HFFc6 (cell line): Measurements from ENCODE around the gene FGF1. TPM values are rescaled to one million over a fixed set of nuclear protein-coding genes. Genes with fewer than 3 reads are reported as not detected.

ENCODE experiments used
- DNase-seq: peaks from one replicate; pipeline ENCODE4 v3.0.0-alpha.2; 2018
- H3K27ac Mint-ChIP-seq: 2 replicates; pipeline ENCODE4 v1.8.0; 2020; ENCODE audit warnings: mild to moderate bottlenecking, mixed read lengths
- H3K27me3 Mint-ChIP-seq: 2 replicates; pipeline ENCODE4 v1.8.0; 2021; ENCODE audit warnings: mild to moderate bottlenecking, moderate library complexity, mixed read lengths; ENCODE audit not compliant: insufficient read depth
- H3K36me3 Mint-ChIP-seq: 2 replicates; pipeline ENCODE4 v1.8.0; 2021; ENCODE audit warnings: low read depth, mixed read lengths
- H3K4me1 Mint-ChIP-seq: 2 replicates; pipeline ENCODE4 v1.8.0; 2020; ENCODE audit warnings: low read depth, mixed read lengths
- H3K4me3 Mint-ChIP-seq: 2 replicates; pipeline ENCODE4 v1.8.0; 2020; ENCODE audit warnings: mild to moderate bottlenecking, moderate library complexity, mixed read lengths
- H3K9me3 Mint-ChIP-seq: 2 replicates; pipeline ENCODE4 v1.8.0; 2020; ENCODE audit warnings: mild to moderate bottlenecking, mixed read lengths
- CTCF ChIP-seq: fragments of 200-600 bp; sonication (generic); IDR thresholded peaks from 2 replicates; pipeline ENCODE4 v1.5.0; 2021; ENCODE audit warnings: antibody characterized with exemption, mild to moderate bottlenecking
- total RNA-seq, 6 experiments: library from RNA; stranded (reverse); fragmentation: NEBNext Ultra II Directional; extraction: Animal tissue kit (Norgen Biotek cat#: 25700); gene quantifications; 2 replicates in 1 of 6; 3 replicates in 5 of 6; pipeline ENCODE4 v1.2.3, GENCODE V29; 2021

Gene FGF1
- total RNA-seq, 6 experiments from 2014 or later: 34.2 to 42.4 (median 37.2) TPM

- Mint-ChIP-seq H3K9me3 (no peaks in the 10 kb centered on the region), H3K27me3 (peaks cover 2% of the 10 kb centered on the region; the same call in 1 of the 2 replicates), H3K27ac (no peak overlapping the region), H3K4me1 (peaks cover 71% of the 10 kb centered on the region), H3K36me3 (no peaks in the 10 kb centered on the region), H3K4me3 (no peak overlapping the region)
- peak; percentile 96 for TF ChIP-seq CTCF
- DNase-seq: peak; percentile 91
Observed at GRCh38 chr5:142548739-142549275, 137.1 kb downstream of the FGF1 start.

GRCh38 chr5:142547445-142548380 is 138.2 kb downstream of the FGF1 start:
- DNase-seq: no peak
- Mint-ChIP-seq H3K4me3 (no peak overlapping the region), H3K27me3 (peaks cover 2% of the 10 kb centered on the region; the same call in 1 of the 2 replicates), H3K27ac (no peak overlapping the region), H3K4me1 (peaks cover 82% of the 10 kb centered on the region), H3K9me3 (no peaks in the 10 kb centered on the region), H3K36me3 (no peaks in the 10 kb centered on the region)
- TF ChIP-seq CTCF: no peak

- no peak for TF ChIP-seq CTCF
- peaks cover 82% of the 10 kb centered on the region for H3K4me1 Mint-ChIP-seq
- no peaks in the 10 kb centered on the region for H3K36me3 Mint-ChIP-seq
- H3K4me3 Mint-ChIP-seq: no peak overlapping the region; the same call in 1 of the 2 replicates
- DNase-seq: no peak
- no peaks in the 10 kb centered on the region for H3K9me3 Mint-ChIP-seq
- H3K27ac Mint-ChIP-seq: peak overlapping the region; percentile 79
- no peaks in the 10 kb centered on the region for H3K27me3 Mint-ChIP-seq
Observed at GRCh38 chr5:142545650-142546322, 140.1 kb downstream of the FGF1 start.

GRCh38 chr5:142544946-142545649 is 140.8 kb downstream of the FGF1 start:
- Mint-ChIP-seq H3K9me3 (no peaks in the 10 kb centered on the region), H3K27me3 (no peaks in the 10 kb centered on the region), H3K36me3 (no peaks in the 10 kb centered on the region), H3K4me3 (no peak overlapping the region; the same call in 1 of the 2 replicates), H3K27ac (peak overlapping the region; percentile 79), H3K4me1 (peaks cover 82% of the 10 kb centered on the region)
- no peak for TF ChIP-seq CTCF
- peak; percentile 13 for DNase-seq

GRCh38 chr5:142544071-142544753 is 141.7 kb downstream of the FGF1 start:
- no peaks in the 10 kb centered on the region for H3K36me3 Mint-ChIP-seq
- peak overlapping the region; percentile 79 for H3K27ac Mint-ChIP-seq
- DNase-seq: peak; percentile 55
- peaks cover 82% of the 10 kb centered on the region for H3K4me1 Mint-ChIP-seq
- no peaks in the 10 kb centered on the region for H3K9me3 Mint-ChIP-seq
- no peak overlapping the region for H3K4me3 Mint-ChIP-seq
- TF ChIP-seq CTCF: no peak
- H3K27me3 Mint-ChIP-seq: no peaks in the 10 kb centered on the region
